K562 (cell line): ENCODE data around the gene GATB. TPM values are rescaled to one million over a fixed set of nuclear protein-coding genes. Genes with fewer than 3 reads are reported as not detected.

Experiments
- ATAC-seq: fragments of 200-7000 bp; cut with Tn5 transposase; 3 replicates; pipeline ENCODE4 v1.9.1; 2020; ENCODE audit warnings: moderate library complexity
- BruUV-seq: library from RNA; stranded (reverse); fragments of 400-500 nt; replicated peaks from 2 replicates; lab custom pipeline; 2021; lab: Mats Ljungman, UMichigan
- CTCF ChIA-PET: fragments of 300-600 bp; formaldehyde crosslinking; extraction: SDS; loops from one replicate; lab custom pipeline; 2021; ENCODE audit warnings: low intra/inter-chr PET ratio; lab: Yijun Ruan, JAX
- POLR2A ChIA-PET: fragments of 300-600, 350-650 bp; sonication (Branson Sonifier 250); formaldehyde crosslinking; extraction: SDS; loops from one replicate; lab custom pipeline; 2021; ENCODE audit warnings: antibody characterized with exemption, inconsistent platforms; lab: Yijun Ruan, JAX
- DNase-seq, 4 experiments: peaks; one replicate each; pipeline versions ENCODE4 v3.0.0 to v3.0.0-alpha.2; 2011 to 2018; ENCODE audit warnings: low spot score in 3 of 4, mixed read lengths in 3 of 4; ENCODE audit errors: extremely low read depth in 1 of 4
- FAIRE-seq: peaks from 2 replicates; lab custom pipeline; 2011; peaks lifted over from hg19 to GRCh38; lab: Jason Lieb, UNC
- H2AFZ ChIP-seq: 2 replicates; pipeline ENCODE4 v1.6.0; 2011; ENCODE audit warnings: low read depth, low read length, control low read depth, inconsistent platforms
- H3K27ac ChIP-seq: fragments of 200-600 bp; 3 replicates; pipeline ENCODE4 v1.8.0; 2011; ENCODE audit warnings: low read depth, mild to moderate bottlenecking, control low read depth, inconsistent platforms, low read length, moderate library complexity, mixed read lengths; ENCODE audit errors: extremely low read depth
- H3K27me3 ChIP-seq, 2 experiments: fragments of 300-600 bp in 1 of 2; 2 replicates in 1 of 2; 3 replicates in 1 of 2; pipeline versions ENCODE4 v1.6.0 to v1.8.0; 2011; ENCODE audit warnings: inconsistent platforms in 2 of 2, low read length in 2 of 2, mild to moderate bottlenecking in 1 of 2, mixed read lengths in 1 of 2, moderate library complexity in 1 of 2; ENCODE audit not compliant: control insufficient read depth in 2 of 2, insufficient read depth in 2 of 2
- H3K36me3 ChIP-seq: fragments of 300-600 bp; 3 replicates; pipeline ENCODE4 v1.8.0; 2011; ENCODE audit warnings: mild to moderate bottlenecking, low read length, inconsistent platforms; ENCODE audit not compliant: control insufficient read depth, insufficient read depth
- H3K4me1 ChIP-seq, 2 experiments: fragments of 200-600 bp in 1 of 2; replicated peaks in 1 of 2; 2 replicates in 1 of 2; 3 replicates in 1 of 2; pipeline versions ENCODE4 v1.5.1 to v1.8.0; 2011; ENCODE audit warnings: inconsistent platforms in 2 of 2, low read length in 2 of 2, mild to moderate bottlenecking in 1 of 2, mixed read lengths in 1 of 2, moderate library complexity in 1 of 2; ENCODE audit not compliant: control insufficient read depth in 2 of 2, insufficient read depth in 2 of 2
- H3K4me2 ChIP-seq: 2 replicates; pipeline ENCODE4 v1.6.1; 2011; ENCODE audit warnings: low read length, control low read depth, inconsistent platforms, mixed read lengths; ENCODE audit not compliant: insufficient read depth
- H3K4me3 ChIP-seq: fragments of 200-600 bp; sonication (generic), shearing (Covaris generic); 2 replicates; pipeline ENCODE4 v1.5.1; 2016; ENCODE audit warnings: control low read depth, inconsistent platforms
- H3K79me2 ChIP-seq: fragments of 200-600 bp; 3 replicates; pipeline ENCODE4 v1.8.0; 2011; ENCODE audit warnings: low read length, inconsistent platforms; ENCODE audit not compliant: control insufficient read depth, insufficient read depth
- H3K9ac ChIP-seq, 2 experiments: 2 replicates each; pipeline versions ENCODE4 v1.6.0 to v1.6.1; 2011; ENCODE audit warnings: low read depth in 2 of 2, low read length in 2 of 2, control low read depth in 1 of 2, inconsistent platforms in 1 of 2, mild to moderate bottlenecking in 1 of 2, mixed read lengths in 1 of 2; ENCODE audit not compliant: insufficient read depth in 1 of 2
- H3K9me1 ChIP-seq: one replicate; pipeline ENCODE4 v1.6.0; 2011; ENCODE audit warnings: inconsistent platforms, mild to moderate bottlenecking, low read length, moderate library complexity; ENCODE audit not compliant: control insufficient read depth, insufficient read depth
- H3K9me3 ChIP-seq: replicated peaks from 2 replicates; pipeline ENCODE4 v1.5.1; 2011; ENCODE audit warnings: low read depth, low read length, inconsistent platforms; ENCODE audit not compliant: control insufficient read depth, insufficient read depth
- H4K20me1 ChIP-seq: replicated peaks from 2 replicates; pipeline ENCODE4 v1.6.1; 2011; ENCODE audit warnings: low read length, inconsistent platforms, mixed read lengths; ENCODE audit not compliant: control insufficient read depth, insufficient read depth
- BACH1 ChIP-seq: fragments of 200-800 bp; sonication (Bioruptor generic); IDR thresholded peaks from 2 replicates; pipeline ENCODE4 v1.6.1; 2016; ENCODE audit warnings: missing genetic modification characterization, missing compliant biosample characterization
- CBX8 ChIP-seq: fragments of 200-600 bp; sonication (generic); IDR thresholded peaks from 2 replicates; pipeline ENCODE4 v1.6.1; 2012; ENCODE audit warnings: borderline replicate concordance, mixed run types, low read depth, mild to moderate bottlenecking, moderate library complexity, mixed read lengths, low read length, control low read depth, inconsistent platforms; ENCODE audit not compliant: poor library complexity, severe bottlenecking; ENCODE audit errors: extremely low read depth
- CREBBP ChIP-seq: IDR thresholded peaks from one replicate; pipeline ENCODE4 v1.6.1; 2012; ENCODE audit warnings: low read depth, mild to moderate bottlenecking, control low read depth, inconsistent platforms, low read length
- ELK1 ChIP-seq: sonication (generic); formaldehyde crosslinking; IDR thresholded peaks from 2 replicates; pipeline ENCODE4 v1.8.1; 2022; ENCODE audit warnings: missing genetic modification reagents
- GABPB1 ChIP-seq: sonication (generic); formaldehyde crosslinking; IDR thresholded peaks from 2 replicates; pipeline ENCODE4 v1.8.0; 2022; ENCODE audit warnings: mild to moderate bottlenecking, missing genetic modification reagents
- KHSRP ChIP-seq: fragments of 450-650 bp; IDR thresholded peaks from 2 replicates; pipeline ENCODE4 v1.6.1; 2017
- MBD1 ChIP-seq: fragments of 250-450 bp; sonication (Bioruptor Pico); IDR thresholded peaks from 2 replicates; pipeline ENCODE4 v1.8.0; 2022; ENCODE audit warnings: inconsistent platforms
- NCOA2 ChIP-seq, 2 experiments: fragments of 450-650 bp; IDR thresholded peaks; 2 replicates each; pipeline ENCODE4 v1.6.1; 2018; ENCODE audit warnings: mild to moderate bottlenecking in 2 of 2, moderate library complexity in 1 of 2; ENCODE audit not compliant: partially characterized antibody in 2 of 2
- NFRKB ChIP-seq: fragments of 450-650 bp; IDR thresholded peaks from 2 replicates; pipeline ENCODE4 v1.6.1; 2016; ENCODE audit warnings: low read depth
- POLR3G ChIP-seq: IDR thresholded peaks from 2 replicates; pipeline ENCODE4 v1.6.1; 2011; ENCODE audit not compliant: insufficient read length, insufficient replicate concordance; ENCODE audit errors: extremely low read depth
- RBM34 ChIP-seq: fragments of 200-400 bp; formaldehyde crosslinking; IDR thresholded peaks from 2 replicates; pipeline ENCODE4 v1.6.1; 2018; ENCODE audit warnings: low read length, borderline replicate concordance; ENCODE audit not compliant: insufficient read depth
- SLC30A9 ChIP-seq: fragments of 250-450 bp; sonication (Bioruptor Pico); IDR thresholded peaks from 2 replicates; pipeline ENCODE4 v1.8.0; 2022; ENCODE audit warnings: mild to moderate bottlenecking, moderate library complexity
- SRF ChIP-seq, 2 experiments: fragments of 250-450, 450-650 bp in 1 of 2; sonication (Bioruptor Pico) in 1 of 2; sonication (generic) in 1 of 2; formaldehyde crosslinking; IDR thresholded peaks; 2 replicates each; pipeline versions ENCODE4 v1.5.0 to v1.5.1; 2020 to 2022; ENCODE audit warnings: mild to moderate bottlenecking in 1 of 2, missing genetic modification reagents in 1 of 2
- ZBTB26 ChIP-seq: fragments of 450-650 bp; formaldehyde crosslinking; IDR thresholded peaks from 2 replicates; pipeline ENCODE4 v1.4.0; 2022; ENCODE audit warnings: missing genetic modification characterization
- ZNF174 ChIP-seq: fragments of 250-450 bp; sonication (Bioruptor Pico); IDR thresholded peaks from 2 replicates; pipeline ENCODE4 v1.4.0; 2020; ENCODE audit warnings: mild to moderate bottlenecking
- ZNF445 ChIP-seq: fragments of 250-450 bp; sonication (Bioruptor Pico); IDR thresholded peaks from 2 replicates; pipeline ENCODE4 v1.4.0; 2020; ENCODE audit warnings: low read depth, mild to moderate bottlenecking, moderate library complexity
- WGBS: fragments of 100-300 bp; shearing (Covaris generic); methylation state at CpG from one replicate; pipeline ENCODE4 v1.1.6; 2016; ENCODE audit warnings: low coverage, mixed read lengths; ENCODE audit not compliant: insufficient coverage; ENCODE audit errors: missing lambda C conversion rate; 5-methylcytosine and 5-hydroxymethylcytosine counted together
- in situ Hi-C: fragments of 300-500 bp; cut with MboI; formaldehyde crosslinking; loops from 4 replicates; pipeline ENCODE4 v1.15.0; 2018; ENCODE audit warnings: inconsistent platforms, mixed read lengths
- intact Hi-C: fragments of 100-400 bp; cut with micrococcal nuclease; formaldehyde crosslinking; loops from 2 replicates; pipeline ENCODE4 v1.14.2; 2022
- polyA plus RNA-seq, 8 experiments: library from polyadenylated mRNA; depleted of rRNA in 4 of 8; stranded (reverse) in 5 of 8; unstranded in 3 of 8; fragments of >200 nt; fragmentation: Nextera tagmentation in 2 of 8; fragmentation: Illumina TruSeq in 1 of 8; extraction: Ambion mirVana in 2 of 8; extraction: Trizol in 1 of 8; gene quantifications; 2 replicates each; pipeline versions ENCODE4 v1.2.1 to v1.2.3, GENCODE V29; 2011 to 2014; ENCODE audit warnings: inconsistent platforms in 1 of 8, missing spikeins in 1 of 8
- total RNA-seq, 7 experiments: library from RNA; depleted of rRNA in 6 of 7; stranded (reverse); fragments of >200 nt in 6 of 7; fragmentation: Illumina TruSeq in 2 of 7; extraction: Trizol in 2 of 7; gene quantifications; 2 replicates each; pipeline versions ENCODE4 v1.2.1 to v1.2.3, GENCODE V29; 2011 to 2021; ENCODE audit warnings: low replicate concordance in 1 of 7

GATB gene
- total and polyA plus RNA-seq, 9 of the 15 experiments (the other 6 are each of a cell fraction or from before 2014, with no cell fraction given) = 15.3 to 31.8 (median 26.2) TPM

DNA sequence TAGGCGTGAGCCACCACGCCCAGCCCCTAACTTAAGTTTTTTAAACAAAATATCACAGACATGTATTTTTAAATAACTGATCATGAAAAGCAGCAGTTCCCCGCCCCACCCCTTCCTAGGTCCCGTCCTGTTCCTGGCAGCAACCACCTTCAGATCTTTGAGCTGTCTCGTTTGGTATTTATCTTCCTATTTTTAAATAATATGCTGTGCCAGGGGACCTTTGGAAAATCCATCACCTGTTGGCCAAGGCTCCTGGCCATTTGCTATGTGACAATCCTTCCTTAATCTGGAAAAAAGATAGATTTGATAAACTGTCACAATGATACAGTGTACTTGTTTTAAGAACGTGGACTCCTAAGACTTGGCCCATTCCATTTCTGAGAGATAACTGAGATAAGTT, 10.7 kb downstream of the GATB start:
- Histone ChIP-seq H3K4me2 (no peak overlapping the region), H3K9me1 (no peaks in the 10 kb centered on the region), H3K36me3 (peaks cover 4% of the 10 kb centered on the region; the same call in 1 of the 3 replicates), H3K4me3 (no peak overlapping the region), H3K9me3 (no peaks in the 10 kb centered on the region), H3K9ac (no peak overlapping the region), H2AFZ (no peak overlapping the region), H3K4me1 (peaks cover 0 to 18% of the 10 kb centered on the region in 2 experiments; a peak in 2 of 5 replicates), H3K79me2 (peaks cover 8% of the 10 kb centered on the region; the same call in 1 of the 3 replicates), H3K27me3 (no peaks in the 10 kb centered on the region), H3K27ac (no peak overlapping the region), H4K20me1 (no peaks in the 10 kb centered on the region)
- intact Hi-C loops (no loop called here), in situ Hi-C loops (no loop called here)
- FAIRE-seq (no peak), DNase-seq (no peak), ATAC-seq (no peak)
- ChIA-PET POLR2A (no interaction called here), CTCF (no interaction called here)
- 49% methylated on average over 6 of the region's 6 CpGs for WGBS
- TF ChIP-seq CBX8 (no peak), MBD1 (CRISPR knock-in tag) (no peak), ZBTB26 (no peak), KHSRP (no peak), BACH1 (no peak), ELK1 (no peak), ZNF445 (no peak), SRF (CRISPR knock-in tag; IDR thresholded peaks at IDR 0.05) (no peak), ZNF174 (CRISPR knock-in tag) (no peak), POLR3G (no peak), NCOA2 (IDR thresholded peaks at IDR 0.05; ENCODE audit: partially characterized antibody in 2 of 2) (no peak), CREBBP (no peak), RBM34 (no peak), SLC30A9 (CRISPR knock-in tag) (no peak), NFRKB (no peak), GABPB1 (no peak)
- no TSS peak for BruUV-seq
